ENCODE measurements around the gene FBXL19.

DNA sequence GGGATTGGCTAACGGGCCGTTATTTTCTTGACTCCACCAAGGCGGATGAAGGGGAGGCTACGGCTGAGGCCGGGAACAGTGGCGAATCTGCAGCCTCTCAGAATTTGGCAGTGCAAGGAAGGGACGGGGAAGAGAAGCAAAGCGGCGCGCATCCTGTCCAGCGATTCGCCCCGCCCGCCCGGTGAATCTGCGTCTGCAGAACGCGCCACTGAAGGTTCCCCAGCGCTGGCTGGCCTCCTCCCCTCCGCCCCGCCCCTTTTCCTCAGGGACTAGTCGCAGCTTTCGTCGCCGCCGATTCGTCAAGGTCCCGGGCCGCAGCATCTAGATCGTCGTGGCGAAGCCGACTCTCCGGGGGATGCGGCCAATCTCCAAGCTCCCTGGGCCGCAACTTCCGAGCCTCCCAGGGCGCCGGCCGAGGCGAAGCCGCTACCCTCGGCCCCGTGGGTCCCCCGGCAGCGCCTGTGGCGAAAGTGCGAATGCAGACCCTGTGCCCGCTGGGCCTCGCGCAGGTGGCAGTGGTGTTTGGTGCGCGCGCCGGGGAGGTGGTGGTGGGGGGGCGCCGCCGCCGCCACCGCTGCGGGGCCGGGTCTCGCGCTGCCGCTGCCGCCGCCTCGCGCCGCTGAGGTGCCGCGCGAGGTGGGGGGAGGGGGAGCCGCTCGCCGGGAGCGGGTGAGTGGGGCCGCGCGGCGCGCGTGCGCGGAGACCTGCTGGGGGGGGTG lies 34.2 kb downstream of the FBXL19 start, which contains the start of gene SETD1A:
- TF ChIP-seq CTCF (IDR thresholded peaks at IDR 0.05) = no peak
- TF ChIP-seq POLR2A (IDR thresholded peaks at IDR 0.05; ENCODE audit: low read length) = peak; percentile 38
- no peak for TF ChIP-seq EP300 (IDR thresholded peaks at IDR 0.05)
- TF ChIP-seq SMC3 (IDR thresholded peaks at IDR 0.05) = no peak
- no peak for TF ChIP-seq BHLHE40 (IDR thresholded peaks at IDR 0.05; ENCODE audit: low read depth, low read length)

Data from A549 (cell line).